ENCODE measurements around the gene ZDHHC19.
"Not testable (repeated sequence)": the region's sequence is repeated elsewhere in the genome, so short reads cannot be mapped to it uniquely, and the experiment has no call there.

The ZDHHC19 gene

GRCh38 chr3:196175116-196175625 is 36.0 kb downstream of the ZDHHC19 start:
- Histone ChIP-seq H3K36me3 (no peaks in the 10 kb centered on the region), H3K4me1 (no peaks in the 10 kb centered on the region), H3K9me3 (no peaks in the 10 kb centered on the region), H3K27ac (no peak overlapping the region), H3K4me3 (no peak overlapping the region), H3K27me3 (no peaks in the 10 kb centered on the region)
- no peak for TF ChIP-seq CTCF (IDR thresholded peaks at IDR 0.05)
- intact Hi-C loops (cut with DNase I; ENCODE audit: low total_unique reads), result no loop called here
- no peak for DNase-seq

DNA sequence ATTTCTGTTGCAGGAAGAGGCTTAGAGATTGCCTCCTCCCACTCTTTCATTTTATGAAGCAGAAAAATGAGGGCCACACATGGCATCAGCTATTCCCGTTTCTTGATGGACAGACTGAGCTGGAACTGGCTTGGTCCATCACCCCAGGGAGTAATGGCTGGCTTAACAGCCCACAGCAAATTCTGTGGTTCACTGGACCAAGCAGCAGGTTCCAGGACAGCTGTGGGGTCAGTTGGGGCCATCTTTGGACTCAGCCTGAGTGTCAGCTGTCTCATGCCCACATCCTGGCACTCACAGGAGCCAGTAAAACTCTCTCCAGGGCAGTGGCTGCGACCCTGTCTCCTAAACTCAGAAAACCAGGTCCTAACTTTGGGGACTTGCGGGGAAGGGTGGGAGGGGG is 36.5 kb downstream of the ZDHHC19 start:
- no peak overlapping the region for H3K27ac ChIP-seq
- no peaks in the 10 kb centered on the region for H3K4me1 ChIP-seq
- no peak overlapping the region for H3K4me3 ChIP-seq
- intact Hi-C loops (cut with DNase I; ENCODE audit: low total_unique reads), result no loop called here
- H3K9me3 ChIP-seq, result no peaks in the 10 kb centered on the region
- no peak for TF ChIP-seq CTCF (IDR thresholded peaks at IDR 0.05)
- DNase-seq, result no peak
- no peaks in the 10 kb centered on the region for H3K27me3 ChIP-seq
- no peaks in the 10 kb centered on the region for H3K36me3 ChIP-seq

DNA sequence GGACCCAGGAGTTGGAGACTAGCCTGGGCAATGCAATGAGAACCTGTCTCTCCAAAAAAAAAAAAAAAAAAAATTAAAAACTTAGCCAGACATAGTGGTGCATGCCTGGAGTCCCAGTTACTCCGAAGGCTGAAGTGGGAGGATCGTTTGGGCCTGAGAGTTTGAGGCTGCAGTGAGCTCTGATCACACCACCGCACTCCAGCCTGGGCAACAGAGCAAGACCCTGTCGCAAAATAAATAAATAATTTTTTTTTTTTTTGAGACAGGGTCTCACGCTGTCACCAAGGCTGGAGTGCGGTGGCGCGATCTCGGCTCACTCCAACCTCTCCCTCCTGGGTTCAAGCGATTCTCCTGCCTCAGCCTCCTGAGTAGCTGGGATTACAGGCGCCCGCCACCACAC is 40.9 kb downstream of the ZDHHC19 start:
- H3K4me1 ChIP-seq; H3K27me3 ChIP-seq; H3K9me3 ChIP-seq; H3K4me3 ChIP-seq; DNase-seq; intact Hi-C loops (cut with DNase I; ENCODE audit: low total_unique reads); H3K27ac ChIP-seq; H3K36me3 ChIP-seq: not testable (repeated sequence)

DNA sequence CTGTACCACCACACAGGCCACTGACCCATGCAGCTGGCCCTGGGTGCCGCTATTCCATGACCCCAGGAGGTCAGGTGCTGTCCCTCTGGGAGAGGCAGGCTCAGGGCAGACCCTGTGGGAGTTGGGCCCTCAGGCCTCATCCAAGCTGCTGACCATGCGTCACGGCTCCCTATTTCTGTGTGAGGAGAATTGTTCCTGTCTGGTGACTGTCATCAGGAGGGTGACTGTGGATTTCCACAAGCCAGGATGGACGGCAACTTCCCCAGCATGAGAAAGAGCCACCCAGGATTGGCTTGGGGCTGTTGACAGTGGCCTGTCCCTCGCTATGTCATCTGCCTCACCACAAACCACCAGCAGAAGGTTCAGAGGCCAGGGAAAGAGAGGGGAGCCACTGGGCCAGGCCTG is 41.4 kb downstream of the ZDHHC19 start:
- Histone ChIP-seq H3K4me1 (no peaks in the 10 kb centered on the region), H3K27ac (no peak overlapping the region), H3K27me3 (no peaks in the 10 kb centered on the region), H3K4me3 (no peak overlapping the region), H3K36me3 (no peaks in the 10 kb centered on the region), H3K9me3 (no peaks in the 10 kb centered on the region)
- no peak for DNase-seq
- no peak for TF ChIP-seq CTCF (IDR thresholded peaks at IDR 0.05)
- intact Hi-C loops (cut with DNase I; ENCODE audit: low total_unique reads), result no loop called here

GRCh38 chr3:196168808-196169391 is 42.3 kb downstream of the ZDHHC19 start:
- intact Hi-C loops (cut with DNase I; ENCODE audit: low total_unique reads), result no loop called here
- no peak for DNase-seq
- no peak overlapping the region for H3K4me3 ChIP-seq
- no peaks in the 10 kb centered on the region for H3K9me3 ChIP-seq
- H3K36me3 ChIP-seq, result no peaks in the 10 kb centered on the region
- no peaks in the 10 kb centered on the region for H3K27me3 ChIP-seq
- TF ChIP-seq CTCF (IDR thresholded peaks at IDR 0.05), result no peak
- no peak overlapping the region for H3K27ac ChIP-seq
- no peaks in the 10 kb centered on the region for H3K4me1 ChIP-seq

DNA sequence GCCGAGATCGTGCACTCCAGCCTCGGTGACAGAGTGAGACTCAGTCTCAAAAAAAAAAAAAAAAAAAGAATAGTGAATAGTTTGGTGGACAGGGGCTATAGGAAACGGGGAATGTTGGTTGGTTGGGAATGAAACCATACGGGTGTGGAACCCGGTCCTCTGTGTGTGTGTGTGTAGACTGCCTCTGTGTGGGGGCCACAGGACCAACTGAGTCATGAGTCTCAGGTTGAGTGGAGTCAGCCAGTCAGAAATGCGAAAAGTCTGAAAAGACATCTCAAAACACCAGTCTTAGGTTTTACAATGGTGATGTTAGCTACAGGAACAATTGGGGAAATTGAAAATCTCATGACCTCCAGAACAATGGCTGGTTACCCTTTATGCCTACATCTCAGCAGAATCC is 44.5 kb downstream of the ZDHHC19 start:
- Histone ChIP-seq H3K9me3 (no peaks in the 10 kb centered on the region), H3K27me3 (no peaks in the 10 kb centered on the region), H3K27ac (no peak overlapping the region), H3K4me3 (no peak overlapping the region), H3K36me3 (no peaks in the 10 kb centered on the region), H3K4me1 (no peaks in the 10 kb centered on the region)
- no peak for DNase-seq
- no peak for TF ChIP-seq CTCF (IDR thresholded peaks at IDR 0.05)
- intact Hi-C loops (cut with DNase I; ENCODE audit: low total_unique reads), result no loop called here

All from tibial artery (tissue), 4 donors.